Activated T-helper 1 cell treated with anti-CD3 and anti-CD28 coated beads, Interleukin-12 subunit alpha, Interleukin-12 subunit beta, Interleukin-2, Interleukin-4 antibody, amounts not matched to agents 30 ng/mL and 10 ng/mL and 1 ng/mL, durations not matched to agents 14 hours and 24 hours and 36 hours (primary cell): ENCODE results near the gene CLBA1. TPM values are rescaled to one million over a fixed set of nuclear protein-coding genes. Genes with fewer than 3 reads are reported as not detected.

Experiments used
- DNase-seq: peaks from one replicate; pipeline ENCODE4 v3.0.0; 2021; ENCODE audit warnings: low spot score
- H3K27ac Mint-ChIP-seq: one replicate; pipeline ENCODE4 v1.8.0; 2021; ENCODE audit warnings: mild to moderate bottlenecking, mixed read lengths
- H3K27me3 Mint-ChIP-seq: one replicate; pipeline ENCODE4 v1.8.0; 2022; ENCODE audit warnings: mild to moderate bottlenecking, moderate library complexity, mixed read lengths; ENCODE audit not compliant: insufficient read depth
- H3K36me3 Mint-ChIP-seq: one replicate; pipeline ENCODE4 v1.8.0; 2021; ENCODE audit warnings: low read depth, mixed read lengths
- H3K4me1 Mint-ChIP-seq: one replicate; pipeline ENCODE4 v1.8.0; 2021; ENCODE audit warnings: low read depth, mixed read lengths
- H3K4me3 Mint-ChIP-seq: one replicate; pipeline ENCODE4 v1.8.0; 2021; ENCODE audit warnings: mild to moderate bottlenecking, moderate library complexity, mixed read lengths
- H3K9me3 Mint-ChIP-seq: one replicate; pipeline ENCODE4 v1.8.0; 2021; ENCODE audit warnings: mixed read lengths
- intact Hi-C: fragments of 100-400 bp; cut with micrococcal nuclease; formaldehyde crosslinking; loops from one replicate; pipeline ENCODE4 v1.15.1; 2024
- total RNA-seq: library from RNA; stranded (reverse); gene quantifications from 2 replicates; pipeline ENCODE4 v1.2.3, GENCODE V29; 2022

The CLBA1 gene
- total RNA-seq, 1 donor from 2014 or later = 3.1 TPM

GRCh38 chr14:104967386-104968152 lies 18.0 kb upstream of the CLBA1 start:
- no peaks in the 10 kb centered on the region for H3K36me3 Mint-ChIP-seq

GRCh38 chr14:104968153-104968527 lies 17.4 kb upstream of the CLBA1 start:
- no peaks in the 10 kb centered on the region for H3K36me3 Mint-ChIP-seq
- no peak overlapping the region for H3K27ac Mint-ChIP-seq
- H3K4me3 Mint-ChIP-seq = no peak overlapping the region
- intact Hi-C loops = no loop called here
- H3K9me3 Mint-ChIP-seq = no peaks in the 10 kb centered on the region
- DNase-seq = no peak
- H3K4me1 Mint-ChIP-seq = no peaks in the 10 kb centered on the region
- H3K27me3 Mint-ChIP-seq = peaks cover 18% of the 10 kb centered on the region

More at GRCh38 chr14:104967386-104968152, 18.0 kb upstream of the CLBA1 start:
- intact Hi-C loops = no loop called here
- Mint-ChIP-seq H3K27ac (no peak overlapping the region), H3K4me3 (no peak overlapping the region), H3K4me1 (no peaks in the 10 kb centered on the region), H3K27me3 (peaks cover 18% of the 10 kb centered on the region), H3K9me3 (no peaks in the 10 kb centered on the region)
- no peak for DNase-seq

DNA sequence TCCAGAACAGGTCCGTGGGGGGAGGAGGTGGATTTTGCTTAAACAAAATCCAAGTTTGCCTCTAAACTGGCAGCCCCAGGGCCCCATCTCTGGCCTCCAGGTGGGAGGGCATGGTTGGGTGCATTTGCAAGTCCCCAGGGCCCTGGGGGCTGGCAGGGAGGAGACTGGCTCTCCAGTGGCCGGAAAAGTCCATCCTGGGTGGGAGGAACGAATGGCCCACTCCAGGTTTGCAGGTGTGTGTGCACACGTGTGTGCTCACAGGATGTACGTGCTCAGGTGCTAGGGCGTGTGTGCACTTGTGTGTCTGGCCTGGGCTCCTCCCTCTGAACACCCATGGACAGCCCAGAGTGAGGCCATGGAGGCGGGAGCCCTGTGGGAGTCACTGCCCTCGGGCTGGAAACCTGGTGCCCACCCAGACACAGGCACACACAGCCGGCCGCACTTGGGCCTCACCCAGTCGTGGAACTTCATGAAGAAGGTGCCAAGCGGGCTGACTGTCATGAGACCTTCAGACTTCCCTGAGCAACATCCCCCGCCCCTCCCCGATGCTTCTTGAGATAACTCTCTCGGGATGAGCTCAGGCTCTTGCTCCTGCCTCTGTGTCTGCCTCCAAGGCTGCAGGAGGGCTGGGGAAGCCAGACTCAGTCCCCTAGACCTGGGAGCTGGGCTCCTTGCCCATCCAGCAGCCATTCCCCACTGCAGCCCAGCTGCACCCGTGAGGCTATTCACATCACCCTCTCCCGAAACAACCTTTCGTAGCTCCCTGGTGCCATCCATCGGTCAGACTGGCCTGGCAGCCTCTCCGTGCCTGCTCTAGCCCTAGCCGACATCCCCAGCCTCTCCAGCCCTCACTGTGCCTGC lies 16.8 kb upstream of the CLBA1 start:
- H3K27me3 Mint-ChIP-seq = peaks cover 18% of the 10 kb centered on the region
- H3K27ac Mint-ChIP-seq = no peak overlapping the region
- no peaks in the 10 kb centered on the region for H3K36me3 Mint-ChIP-seq
- H3K4me3 Mint-ChIP-seq = no peak overlapping the region
- no peak for DNase-seq
- H3K4me1 Mint-ChIP-seq = no peaks in the 10 kb centered on the region
- intact Hi-C loops = no loop called here
- no peaks in the 10 kb centered on the region for H3K9me3 Mint-ChIP-seq

GRCh38 chr14:104969741-104970230 lies 15.8 kb upstream of the CLBA1 start:
- Mint-ChIP-seq H3K27me3 (peaks cover 21% of the 10 kb centered on the region), H3K9me3 (no peaks in the 10 kb centered on the region), H3K4me1 (no peaks in the 10 kb centered on the region), H3K27ac (no peak overlapping the region), H3K4me3 (no peak overlapping the region), H3K36me3 (no peaks in the 10 kb centered on the region)
- intact Hi-C loops = no loop called here
- DNase-seq = no peak

DNA sequence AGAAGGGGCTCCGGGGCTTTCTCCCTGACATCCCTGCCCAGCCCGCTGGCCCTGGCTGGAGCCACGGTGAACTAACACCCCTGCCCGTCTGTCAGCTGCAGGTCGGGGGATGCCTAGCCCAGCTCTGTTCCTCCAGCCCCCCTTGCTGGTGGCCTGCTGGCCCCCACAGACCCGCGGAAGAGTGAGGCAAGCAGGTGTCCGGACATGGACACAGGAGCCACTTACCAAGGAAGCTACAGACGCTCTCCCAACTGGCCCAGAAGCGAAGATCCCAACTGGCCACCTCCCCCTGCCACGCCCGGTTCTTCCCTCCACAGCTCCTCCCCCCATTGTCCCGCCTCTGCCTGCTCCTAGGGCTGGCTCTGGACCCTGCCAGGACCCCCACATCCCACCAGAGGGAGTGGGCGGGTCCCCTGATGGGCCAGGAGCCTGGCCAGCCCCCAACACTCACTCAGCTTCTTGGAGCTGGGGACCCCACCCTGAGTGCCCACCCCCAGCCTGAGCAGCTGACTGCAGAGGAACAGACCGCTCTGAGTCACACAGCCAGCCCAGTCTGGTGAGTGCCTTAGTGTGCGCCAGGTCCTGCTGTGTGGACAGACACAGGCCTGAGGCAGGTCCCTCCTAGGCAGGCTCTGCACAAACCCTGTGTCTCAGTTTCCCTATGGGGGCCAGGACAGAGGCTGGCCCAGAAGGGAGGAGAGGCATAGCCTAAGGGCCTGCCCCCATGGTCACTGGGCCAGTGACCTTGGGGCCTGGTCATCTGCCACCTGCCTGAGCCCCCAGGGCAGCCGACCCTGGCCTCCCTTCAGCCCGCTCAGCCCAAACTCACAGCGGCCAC lies 15.1 kb upstream of the CLBA1 start:
- DNase-seq = no peak
- H3K4me1 Mint-ChIP-seq = peaks cover under 1% of the 10 kb centered on the region
- intact Hi-C loops = no loop called here
- peaks cover 15% of the 10 kb centered on the region for H3K27me3 Mint-ChIP-seq
- H3K4me3 Mint-ChIP-seq = no peak overlapping the region
- H3K9me3 Mint-ChIP-seq = no peaks in the 10 kb centered on the region
- no peaks in the 10 kb centered on the region for H3K36me3 Mint-ChIP-seq
- H3K27ac Mint-ChIP-seq = no peak overlapping the region

- Mint-ChIP-seq H3K36me3 (no peaks in the 10 kb centered on the region), H3K4me1 (peaks cover 11% of the 10 kb centered on the region), H3K27me3 (peaks cover 15% of the 10 kb centered on the region), H3K4me3 (no peak overlapping the region), H3K27ac (no peak overlapping the region), H3K9me3 (no peaks in the 10 kb centered on the region)
- intact Hi-C loops = no loop called here
- no peak for DNase-seq
Observed at GRCh38 chr14:104971447-104972240, 13.9 kb upstream of the CLBA1 start.

- intact Hi-C loops = no loop called here
- Mint-ChIP-seq H3K4me1 (peaks cover 11% of the 10 kb centered on the region), H3K4me3 (no peak overlapping the region), H3K27ac (no peak overlapping the region), H3K27me3 (peaks cover 13% of the 10 kb centered on the region), H3K9me3 (no peaks in the 10 kb centered on the region), H3K36me3 (no peaks in the 10 kb centered on the region)
- no peak for DNase-seq
Observed at GRCh38 chr14:104972301-104973134, 13.1 kb upstream of the CLBA1 start.

DNA sequence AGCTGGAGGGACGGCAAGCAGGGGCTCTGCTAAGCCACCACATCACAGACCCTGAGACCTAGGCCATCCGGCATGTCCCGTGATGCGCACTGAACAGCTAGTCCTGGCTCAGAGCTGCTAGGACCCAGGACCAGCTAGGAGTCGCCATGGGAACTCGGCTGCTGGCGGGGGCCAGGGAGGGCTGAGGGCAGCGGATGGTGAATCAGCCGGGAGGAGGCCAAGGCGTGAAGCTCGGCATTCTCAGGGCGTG lies 12.5 kb upstream of the CLBA1 start:
- H3K4me1 Mint-ChIP-seq = peaks cover 11% of the 10 kb centered on the region
- intact Hi-C loops = no loop called here
- no peak overlapping the region for H3K27ac Mint-ChIP-seq
- H3K36me3 Mint-ChIP-seq = no peaks in the 10 kb centered on the region
- peaks cover 11% of the 10 kb centered on the region for H3K27me3 Mint-ChIP-seq
- no peaks in the 10 kb centered on the region for H3K9me3 Mint-ChIP-seq
- no peak overlapping the region for H3K4me3 Mint-ChIP-seq
- DNase-seq = no peak

DNA sequence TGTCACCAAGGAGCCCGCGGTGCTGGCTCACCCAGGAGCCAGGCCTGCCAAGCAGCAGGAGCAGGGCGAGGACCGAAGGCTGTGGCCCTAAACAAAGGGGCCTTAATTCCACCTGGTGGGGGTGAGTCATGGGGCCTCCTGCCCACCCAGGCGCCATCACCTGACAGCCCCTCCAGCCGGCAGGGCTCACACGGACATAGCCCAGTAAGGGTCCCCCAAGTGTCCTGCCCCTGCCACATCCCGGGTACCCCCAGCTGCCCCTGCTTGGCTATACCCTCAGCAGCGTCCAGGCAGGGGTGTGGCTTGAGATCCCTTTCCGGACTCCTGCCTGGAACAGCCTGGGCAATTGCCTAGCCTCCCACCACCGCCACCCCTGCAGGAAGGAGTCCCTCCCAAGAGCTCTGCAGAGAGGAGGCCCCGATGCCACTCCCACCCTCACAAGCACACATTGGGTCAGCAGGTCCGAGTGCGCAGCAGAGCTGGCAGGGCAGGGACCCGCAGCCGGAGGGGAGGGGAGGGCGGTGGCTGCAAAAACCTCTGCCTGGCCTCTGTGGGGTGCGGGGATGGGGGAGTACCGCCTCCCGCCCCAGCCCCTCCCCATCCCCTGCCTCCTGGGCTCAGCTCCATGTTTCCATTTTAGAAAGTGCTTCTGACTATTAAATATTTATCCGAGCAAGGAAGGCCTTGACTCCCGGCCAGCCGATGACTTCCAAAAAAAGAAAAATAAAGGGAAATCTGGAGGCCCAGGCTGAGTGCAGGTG lies 12.0 kb upstream of the CLBA1 start:
- Mint-ChIP-seq H3K27me3 (peaks cover 11% of the 10 kb centered on the region), H3K4me3 (no peak overlapping the region)
- no peak for DNase-seq

GRCh38 chr14:104974146-104974541 lies 11.4 kb upstream of the CLBA1 start:
- Mint-ChIP-seq H3K9me3 (no peaks in the 10 kb centered on the region), H3K36me3 (no peaks in the 10 kb centered on the region), H3K4me3 (no peak overlapping the region), H3K27ac (no peak overlapping the region), H3K27me3 (peaks cover 16% of the 10 kb centered on the region), H3K4me1 (peaks cover 11% of the 10 kb centered on the region)
- no peak for DNase-seq
- intact Hi-C loops = no loop called here

More for the DNA sequence above, 12.0 kb upstream of the CLBA1 start:
- Mint-ChIP-seq H3K27ac (no peak overlapping the region), H3K9me3 (no peaks in the 10 kb centered on the region), H3K36me3 (no peaks in the 10 kb centered on the region), H3K4me1 (peaks cover 11% of the 10 kb centered on the region)
- intact Hi-C loops = no loop called here

DNA sequence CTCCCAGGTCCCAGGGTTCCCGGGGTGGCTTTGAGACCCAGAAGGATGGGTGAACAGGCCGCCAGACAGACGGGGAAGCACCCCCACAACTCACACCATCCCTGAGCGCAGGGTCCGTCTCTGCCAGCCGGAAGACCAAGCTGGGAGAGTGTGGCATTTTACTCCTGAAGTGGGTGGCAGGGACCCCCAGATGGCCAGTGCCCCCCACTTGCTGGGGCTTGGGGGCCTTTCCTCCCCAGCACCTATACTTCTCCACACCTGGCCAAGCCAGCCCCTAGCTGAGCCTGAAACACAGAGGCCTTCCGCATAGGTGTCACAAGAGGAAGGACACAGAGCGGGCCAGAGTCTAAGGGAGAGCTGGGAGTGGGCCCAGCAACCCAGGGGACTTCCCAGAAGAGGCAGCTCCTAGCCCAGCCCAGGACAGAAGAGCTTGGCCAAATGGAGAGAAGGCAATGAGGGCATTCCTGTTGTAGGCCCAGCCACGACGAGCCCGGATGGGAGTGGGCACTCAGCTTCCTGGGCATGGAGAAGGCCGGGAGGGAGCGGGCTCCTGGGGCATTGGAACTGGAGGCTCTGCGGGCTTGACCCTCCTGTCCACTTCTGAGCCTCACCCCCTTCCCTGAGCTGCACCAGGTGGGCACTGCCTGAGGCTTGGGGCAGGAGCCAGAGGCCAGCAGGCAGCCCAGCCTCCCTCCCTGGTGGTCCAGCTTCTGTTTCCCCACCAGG lies 10.8 kb upstream of the CLBA1 start:
- Mint-ChIP-seq H3K4me1 (peaks cover 11% of the 10 kb centered on the region), H3K36me3 (no peaks in the 10 kb centered on the region), H3K4me3 (no peak overlapping the region), H3K27ac (no peak overlapping the region), H3K9me3 (no peaks in the 10 kb centered on the region), H3K27me3 (peaks cover 23% of the 10 kb centered on the region)
- DNase-seq = no peak
- intact Hi-C loops = loop anchor here (5.0 kb wide), 2 partner anchors 43 to 377 kb away; no protein-coding TSS in a partner anchor
